Fibroblast of skin of abdomen (primary cell): ENCODE measurements around the gene YIF1A. TPM values are rescaled to one million over a fixed set of nuclear protein-coding genes. Genes with fewer than 3 reads are reported as not detected.

Source experiments
- DNase-seq: peaks from one replicate; pipeline ENCODE4 v3.0.0-alpha.2; 2013
- polyA plus RNA-seq, 2 experiments: library from polyadenylated mRNA; unstranded; fragments of 120-200 nt; gene quantifications; one replicate each; pipeline ENCODE4 v1.2.1, GENCODE V29; 2013; ENCODE audit not compliant: insufficient read length in 2 of 2

The YIF1A gene
- polyA plus RNA-seq (2013, experiment 1 of 2; ENCODE audit: insufficient read length) = 126 TPM
- 140 TPM for polyA plus RNA-seq (2013, experiment 2 of 2; ENCODE audit: insufficient read length)

GRCh38 chr11:66288671-66289547, at the start of gene YIF1A:
YIF1A (minus strand) TSS chr11:66289143; CDS start chr11:66288985, 158 bp downstream.
- peak; percentile 100 for DNase-seq

GRCh38 chr11:66337103-66337899, 48.4 kb upstream of the YIF1A start:
- no peak for DNase-seq

GRCh38 chr11:66336234-66337102, 47.5 kb upstream of the YIF1A start, which contains the start of gene RIN1:
RIN1 (minus strand) TSS chr11:66336434; CDS start chr11:66336402, 32 bp downstream.
- peak; percentile 85 for DNase-seq

DNA sequence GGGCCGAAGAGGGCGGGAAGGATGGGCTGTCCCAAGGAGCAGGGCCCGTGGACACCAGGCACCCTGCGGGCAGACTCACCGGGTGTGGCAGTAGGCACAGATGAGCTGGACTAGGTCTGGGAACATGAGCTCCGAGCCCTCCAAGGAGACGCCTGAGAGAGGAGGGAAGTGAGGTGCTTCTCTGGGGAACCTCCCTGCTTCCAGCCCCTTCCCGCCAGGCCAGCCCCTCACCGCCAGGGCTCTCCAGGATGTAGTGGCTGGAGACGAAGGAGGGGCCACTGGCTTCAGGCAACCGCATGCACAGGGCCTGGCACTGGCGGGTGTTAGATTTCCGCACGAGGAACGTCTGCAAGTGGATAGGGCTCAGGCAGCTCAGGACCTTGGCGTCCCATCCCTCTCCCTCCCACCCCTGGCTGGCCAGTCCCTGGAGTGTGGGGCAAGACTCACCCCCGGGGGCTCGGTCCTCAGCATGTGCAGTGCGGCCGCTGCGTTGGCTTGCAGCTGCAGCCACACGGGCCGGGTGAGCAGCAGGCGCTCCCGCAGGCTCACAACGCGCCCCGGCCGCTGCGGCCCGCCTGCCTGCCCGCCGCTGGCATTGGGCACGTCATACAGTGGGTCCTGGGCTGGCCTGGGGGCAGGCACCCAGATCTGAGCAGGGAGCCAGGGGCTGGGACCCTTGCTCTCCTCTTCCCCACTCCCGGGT, 46.7 kb upstream of the YIF1A start:
- peak; percentile 58 for DNase-seq

- DNase-seq = no peak
Observed at GRCh38 chr11:66334605-66335442, 45.9 kb upstream of the YIF1A start.

DNA sequence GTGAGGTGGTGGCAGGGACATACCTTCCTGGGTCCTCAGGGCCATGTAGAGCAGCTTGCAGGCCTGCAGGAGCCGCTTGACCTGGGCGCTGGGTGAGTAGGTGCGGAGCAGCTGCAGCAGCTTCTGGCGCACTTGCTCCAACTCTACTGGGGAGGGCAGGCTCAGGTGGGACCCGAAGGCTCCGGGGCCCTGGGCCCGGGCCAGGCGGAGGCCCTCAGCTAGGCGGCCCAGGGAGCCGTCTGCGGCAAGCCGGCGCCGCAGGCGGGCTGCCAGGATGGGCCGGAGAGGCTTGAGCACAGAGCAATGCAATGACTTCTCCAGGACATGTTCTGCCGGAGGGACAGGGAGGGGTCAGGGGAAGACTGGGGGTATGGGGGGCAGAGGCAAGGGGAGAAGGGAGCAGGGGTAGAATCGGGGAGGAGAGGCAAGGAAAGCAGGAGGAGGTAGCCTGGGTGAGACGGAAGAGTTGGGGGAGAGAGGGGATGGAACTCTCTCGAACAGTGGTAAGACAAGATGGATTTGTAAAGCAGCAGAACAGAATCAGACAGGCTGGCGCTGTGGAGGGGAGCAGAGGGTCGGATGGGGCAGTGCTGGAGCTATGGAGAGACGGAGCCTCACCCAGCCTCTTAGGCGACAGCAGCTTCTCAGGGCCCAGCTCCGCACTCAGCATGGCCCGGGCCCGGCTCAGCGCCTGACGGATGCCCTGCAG, 45.1 kb upstream of the YIF1A start:
- no peak for DNase-seq

DNA sequence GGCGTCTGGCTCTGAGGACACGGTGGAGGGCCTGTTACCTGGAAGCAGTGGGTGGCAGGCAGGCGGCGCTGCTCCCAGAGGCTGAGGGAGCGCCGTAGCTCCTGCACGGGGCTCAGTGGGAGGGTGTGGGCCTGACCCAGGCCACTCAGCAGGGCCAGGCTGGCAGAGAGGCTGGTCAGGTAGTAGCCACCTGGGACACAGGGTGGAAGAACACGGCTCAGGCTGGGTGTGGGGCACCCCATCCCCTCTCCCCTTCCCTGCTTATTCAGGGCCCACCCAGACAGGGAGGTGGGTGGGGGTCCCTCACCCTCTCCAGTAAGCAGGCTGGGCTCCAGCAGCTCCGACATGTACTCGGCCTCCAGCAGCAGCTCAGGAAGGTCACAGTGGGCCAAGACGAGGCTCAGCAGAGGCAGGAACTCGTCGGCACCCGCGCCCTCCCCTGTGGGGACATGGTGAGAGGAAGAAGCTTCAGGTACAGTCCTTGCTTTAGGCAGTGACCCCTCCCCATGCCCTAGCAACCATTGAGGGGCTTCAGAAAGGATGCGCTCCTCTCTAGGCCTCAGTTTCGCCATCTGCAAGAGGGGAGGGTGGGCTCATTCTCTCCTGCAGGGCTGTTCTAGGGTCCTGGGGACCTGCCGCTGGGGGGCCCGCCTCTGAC, 44.4 kb upstream of the YIF1A start:
- DNase-seq = no peak

DNA sequence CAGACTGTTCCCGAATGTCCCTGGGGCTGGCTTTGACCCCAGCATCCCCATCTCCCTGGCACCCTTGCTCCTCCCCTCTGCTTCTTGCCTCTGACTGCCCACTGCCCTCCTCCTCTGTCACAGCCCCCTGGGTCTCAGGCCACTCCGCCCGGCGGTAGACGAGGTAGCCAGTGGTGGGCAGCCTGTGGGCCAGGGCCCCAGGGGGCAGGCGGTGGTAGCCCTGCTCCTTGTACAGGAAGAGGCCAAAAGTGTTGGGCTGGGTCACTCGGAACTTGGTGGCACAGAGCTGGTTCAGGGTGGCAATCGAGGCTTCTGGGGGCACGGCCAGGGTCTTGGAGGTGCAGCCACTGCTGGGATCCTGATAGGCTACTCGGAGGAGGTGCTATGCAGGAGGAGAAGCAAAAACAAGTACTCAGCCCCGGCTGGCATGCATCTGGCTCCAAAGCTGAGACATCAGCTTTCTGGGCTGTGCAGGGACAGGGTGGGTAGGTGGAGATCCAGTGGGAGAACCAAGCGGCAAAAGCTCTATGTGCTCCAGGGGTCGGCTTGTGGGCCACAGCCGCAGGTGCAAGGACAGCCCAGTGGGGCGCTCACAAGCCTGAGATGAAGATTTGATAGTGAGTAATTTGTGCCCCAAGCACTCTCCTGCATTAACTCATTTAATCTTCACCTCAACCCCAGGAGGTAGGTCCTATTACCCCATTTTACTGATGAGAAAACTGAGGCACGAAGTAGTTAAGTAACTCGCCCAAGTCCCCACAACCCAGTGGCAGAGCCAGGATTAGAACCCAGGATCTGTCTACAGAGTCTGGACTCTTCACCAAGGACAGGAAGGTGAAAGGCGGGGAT, 43.7 kb upstream of the YIF1A start:
- DNase-seq = no peak

DNA sequence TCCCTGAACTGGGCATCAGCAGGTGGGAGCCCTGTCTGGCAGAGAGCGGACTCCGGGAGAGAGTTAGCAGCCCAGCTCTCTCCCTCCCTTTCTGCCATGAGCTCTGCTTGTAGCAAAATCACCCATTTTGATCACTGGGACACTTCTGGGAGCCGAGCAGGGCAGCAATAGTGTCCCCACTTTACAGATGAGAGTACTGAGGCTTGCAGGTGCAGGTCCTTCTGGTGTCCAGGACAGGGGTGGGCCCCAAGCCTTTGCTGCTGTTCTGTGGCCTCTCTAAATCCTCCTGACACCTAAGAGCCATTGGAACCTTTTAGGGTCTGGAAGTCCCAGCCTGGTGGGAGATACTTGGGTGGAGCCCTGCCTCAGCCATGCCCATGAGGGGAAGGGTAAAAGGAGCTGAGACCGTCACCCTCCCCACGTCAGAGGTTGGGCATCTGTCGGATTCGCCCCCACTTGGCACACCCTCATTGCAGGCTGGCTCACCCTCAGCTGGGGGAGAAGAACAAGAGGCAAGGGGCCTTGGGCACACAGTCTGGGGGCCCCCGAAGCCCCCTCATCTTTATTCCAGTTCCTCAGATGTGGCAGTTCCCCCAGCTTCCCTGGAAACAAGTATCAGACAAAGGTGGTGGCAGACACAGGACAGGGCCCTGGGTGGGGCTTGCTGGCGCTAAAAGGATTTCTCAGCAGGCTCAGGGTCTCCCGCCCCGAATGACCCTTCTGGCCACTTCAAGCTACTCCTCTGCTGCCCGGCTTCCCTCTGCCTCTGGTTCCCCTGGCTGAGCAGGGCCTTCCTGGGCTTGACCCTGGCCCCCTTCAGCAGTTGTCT, 42.8 kb upstream of the YIF1A start:
- no peak for DNase-seq

DNA sequence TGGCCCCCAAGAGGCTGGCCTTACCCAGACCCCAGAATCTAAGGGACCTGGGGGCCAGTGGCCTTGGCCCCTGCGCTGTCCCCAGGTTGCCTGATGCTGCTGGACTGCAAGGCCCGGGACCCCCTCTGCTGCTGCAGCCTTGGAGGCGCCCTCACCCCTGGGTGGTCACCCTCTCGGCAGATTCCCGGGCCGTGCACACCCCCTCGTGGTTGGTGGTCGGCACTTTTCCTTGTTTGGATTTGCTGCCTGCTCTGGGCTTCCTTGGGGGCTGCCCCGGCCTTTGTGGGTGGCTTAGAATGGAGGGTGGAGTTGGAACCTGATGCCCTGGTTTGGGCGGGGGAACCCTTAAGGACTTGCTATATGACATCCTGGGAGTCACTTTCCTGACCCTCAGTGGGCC, 42.0 kb upstream of the YIF1A start:
- no peak for DNase-seq

GRCh38 chr11:66329165-66329673, 40.3 kb upstream of the YIF1A start:
- no peak for DNase-seq

- peak; percentile 76 for DNase-seq
Observed at GRCh38 chr11:66328302-66329144, 39.6 kb upstream of the YIF1A start.

GRCh38 chr11:66328031-66328301, 39.0 kb upstream of the YIF1A start:
- DNase-seq = no peak

DNA sequence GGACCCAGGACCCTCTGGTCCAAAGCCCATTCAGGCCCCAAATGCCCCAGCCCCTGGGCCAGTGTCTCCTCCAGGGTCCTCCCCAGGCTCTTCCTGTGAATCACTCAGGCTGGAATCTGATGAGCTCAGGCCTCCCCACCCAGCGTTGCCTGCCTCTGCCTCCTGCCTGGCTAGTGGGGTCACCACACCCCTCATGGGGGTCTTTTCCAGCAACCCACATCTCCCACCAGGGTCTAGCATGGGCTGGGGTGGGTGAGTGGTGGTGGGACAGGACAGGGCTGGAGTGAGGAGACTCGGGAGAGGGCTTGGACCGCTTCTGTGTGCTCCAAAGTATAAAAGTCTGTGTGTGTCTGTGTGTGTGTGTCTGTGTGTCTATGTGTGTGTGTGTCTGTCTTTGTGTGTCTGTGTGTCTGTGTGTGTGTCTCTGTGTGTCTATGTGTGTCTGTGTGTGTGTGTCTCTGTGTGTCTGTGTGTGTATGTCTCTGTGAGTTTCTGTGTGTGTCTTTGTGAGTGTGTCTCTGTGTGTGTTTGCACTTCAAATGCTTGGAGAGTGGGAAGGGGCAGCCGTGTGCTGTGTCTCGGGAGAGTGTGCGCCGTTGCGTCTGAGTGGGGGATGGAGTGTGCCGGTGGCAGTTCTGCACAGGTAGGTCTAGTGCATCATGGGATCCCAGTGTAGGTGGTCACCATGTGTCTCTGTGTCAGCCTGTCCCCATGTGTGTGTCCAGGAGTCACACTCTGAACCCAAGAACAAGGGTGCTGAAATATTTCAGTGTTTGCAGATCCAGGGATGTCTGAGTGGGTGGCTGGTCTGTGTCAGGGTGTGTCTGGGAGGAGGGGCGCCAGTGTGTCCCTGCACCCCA, 38.5 kb upstream of the YIF1A start:
- peak; percentile 77 for DNase-seq

- DNase-seq = peak; percentile 59
Observed at GRCh38 chr11:66326261-66327111, 37.5 kb upstream of the YIF1A start.
